ENCODE results near the gene CPLX1. TPM values are rescaled to one million over a fixed set of nuclear protein-coding genes. Genes with fewer than 3 reads are reported as not detected.
A peak's percentile ranks its signal among the peaks of the same experiment; 100 is the strongest.
"Not testable (repeated sequence)": the region's sequence is repeated elsewhere in the genome, so short reads cannot be mapped to it uniquely, and the experiment has no call there.

CPLX1 gene
- polyA plus RNA-seq, 3 donors from 2014 or later, result not detected

DNA sequence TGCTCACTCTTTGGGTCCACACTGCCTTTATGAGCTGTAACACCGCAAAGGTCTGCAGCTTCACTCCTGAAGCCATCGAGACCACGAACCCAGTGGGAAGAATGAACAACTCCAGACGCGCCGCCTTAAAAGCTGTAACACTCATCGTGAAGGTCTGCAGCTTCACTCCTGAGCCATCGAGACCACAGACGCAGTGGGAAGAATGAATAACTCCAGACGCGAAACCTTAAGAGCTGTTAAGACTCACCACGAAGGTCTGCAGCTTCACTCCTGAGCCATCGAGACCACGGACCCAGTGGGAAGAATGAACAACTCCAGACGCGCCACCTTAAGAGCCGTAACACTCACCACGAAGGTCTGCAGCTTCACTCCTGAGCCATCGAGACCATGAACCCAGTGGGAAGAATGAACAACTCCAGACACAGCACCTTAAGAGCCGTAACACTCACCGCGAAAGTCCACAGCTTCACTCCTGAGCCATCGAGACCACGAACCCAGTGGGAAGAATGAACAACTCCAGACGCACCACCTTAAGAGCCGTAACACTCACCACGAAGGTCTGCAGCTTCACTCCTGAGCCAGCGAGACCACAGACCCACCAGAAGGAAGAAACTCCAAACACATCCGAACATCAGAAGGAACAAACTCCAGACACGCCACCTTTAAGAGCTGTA, 51.4 kb downstream of the CPLX1 start:
- DNase-seq; H3K9me3 Mint-ChIP-seq; H3K27me3 Mint-ChIP-seq (ENCODE audit: low read depth in 3 of 3): not testable (repeated sequence)
- Mint-ChIP-seq H3K4me3 (peak overlapping the region; percentile 0 to 67 (median 50)), H3K27ac (peak overlapping the region in 5 of 6 donors; percentile 45 to 84 (median 69)), H3K36me3 (peaks cover 11 to 28% (median 16%) of the 10 kb centered on the region in 3 donors), H3K4me1 (peaks cover 68 to 78% of the 10 kb centered on the region in 2 donors)

DNA sequence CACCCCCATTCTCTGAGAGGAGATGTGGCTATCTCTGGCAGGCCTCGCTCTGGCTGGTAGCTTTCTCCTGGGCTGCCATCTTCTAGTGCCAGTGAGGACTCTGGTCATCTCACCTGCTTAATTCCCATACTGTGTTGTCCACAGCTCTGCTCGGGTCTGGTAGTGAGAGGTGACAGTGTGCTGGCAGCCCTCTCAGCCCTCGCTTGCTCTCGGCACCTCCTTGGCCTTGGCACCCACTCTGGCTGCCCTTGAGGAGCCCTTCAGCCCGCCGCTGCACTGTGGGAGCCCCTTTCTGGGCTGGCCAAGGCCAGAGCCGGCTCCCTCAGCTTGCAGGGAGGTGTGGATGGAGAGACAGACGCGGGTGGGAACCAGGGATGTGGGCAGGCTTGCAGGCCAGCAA, 52.7 kb downstream of the CPLX1 start:
- Mint-ChIP-seq H3K4me3 (no peak overlapping the region), H3K27ac (no peak overlapping the region), H3K9me3 (no peaks in the 10 kb centered on the region), H3K36me3 (peaks cover 13 to 32% (median 14%) of the 10 kb centered on the region in 3 donors), H3K27me3 (ENCODE audit: low read depth in 3 of 3) (peaks cover 0 to 3% (median 0%) of the 10 kb centered on the region in 3 donors), H3K4me1 (peaks cover 69 to 78% of the 10 kb centered on the region in 2 donors)
- no peak for DNase-seq

DNA sequence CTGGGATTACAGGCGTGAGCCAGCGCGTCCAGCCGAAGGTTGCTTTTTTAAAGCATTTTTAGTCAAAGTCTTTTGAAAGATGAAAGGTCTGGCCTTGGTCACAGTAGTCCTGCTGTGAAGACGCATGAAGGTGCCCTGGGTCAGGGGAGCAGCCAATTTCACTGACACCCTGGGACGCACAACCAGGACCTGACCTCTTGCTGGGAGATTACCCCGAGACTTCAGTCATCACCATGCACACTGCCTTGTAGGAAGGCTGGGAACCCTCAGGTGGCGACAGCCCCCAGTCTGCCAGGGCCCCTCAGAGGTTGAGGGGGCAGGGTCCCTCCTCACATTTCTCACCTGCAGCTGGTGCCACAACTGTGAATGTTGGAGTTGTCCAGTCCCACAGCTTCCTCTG, 53.2 kb downstream of the CPLX1 start:
- Mint-ChIP-seq H3K36me3 (peaks cover 12 to 32% (median 13%) of the 10 kb centered on the region in 3 donors), H3K4me1 (peaks cover 67 to 77% of the 10 kb centered on the region in 2 donors), H3K9me3 (no peaks in the 10 kb centered on the region), H3K4me3 (no peak overlapping the region), H3K27me3 (ENCODE audit: low read depth in 3 of 3) (peaks cover 0 to 3% (median 0%) of the 10 kb centered on the region in 3 donors), H3K27ac (peak overlapping the region in 4 of 6 donors; percentile 7 to 46 (median 20))
- DNase-seq, result no peak

DNA sequence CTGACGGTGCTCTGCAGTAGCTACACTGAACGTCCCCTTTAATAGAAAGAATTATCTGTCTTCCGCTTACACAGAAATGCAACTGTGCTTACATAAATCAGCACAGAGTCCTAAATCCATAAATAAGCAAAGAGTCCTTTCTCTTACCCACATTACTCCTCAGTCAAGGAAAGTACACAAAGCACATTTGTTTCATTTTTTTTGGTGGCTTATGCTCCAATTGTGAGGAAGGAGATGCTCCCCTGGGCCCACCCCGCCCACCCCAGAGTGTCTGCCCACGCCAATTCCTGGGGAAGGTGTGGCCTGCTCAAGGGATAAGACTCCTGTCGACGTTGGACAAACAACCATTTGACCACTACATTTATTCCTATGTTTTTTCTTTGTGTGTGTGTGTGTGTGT, 53.8 kb downstream of the CPLX1 start:
- no peak overlapping the region for H3K4me3 Mint-ChIP-seq
- no peak for DNase-seq
- H3K36me3 Mint-ChIP-seq, result peaks cover 14 to 28% (median 18%) of the 10 kb centered on the region in 3 donors
- no peaks in the 10 kb centered on the region for H3K9me3 Mint-ChIP-seq
- H3K27ac Mint-ChIP-seq, result peak overlapping the region in 4 of 6 donors; percentile 13 to 55 (median 36)
- H3K4me1 Mint-ChIP-seq, result peaks cover 64 to 77% of the 10 kb centered on the region in 2 donors
- H3K27me3 Mint-ChIP-seq (ENCODE audit: low read depth in 3 of 3), result peaks cover 0 to 3% (median 2%) of the 10 kb centered on the region in 3 donors

DNA sequence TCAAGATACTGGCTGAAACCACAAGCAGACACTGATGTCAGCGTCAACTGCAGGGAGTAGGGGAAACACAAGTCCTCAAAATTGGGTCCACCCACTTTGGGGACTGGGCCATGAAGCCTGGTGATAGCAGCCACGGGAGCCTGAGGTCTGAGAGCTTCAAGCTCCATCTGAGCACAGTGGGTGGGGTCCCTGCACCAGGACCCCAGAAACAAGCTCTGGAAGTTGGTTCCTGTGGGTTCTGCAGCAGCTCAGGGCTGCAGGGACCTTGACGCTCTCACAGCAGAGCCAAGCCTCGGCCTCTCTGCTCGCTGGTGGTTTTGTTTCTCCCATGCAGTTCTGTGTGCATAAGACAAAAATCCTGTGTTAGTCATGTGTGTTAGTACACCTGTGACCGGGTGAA, 54.5 kb downstream of the CPLX1 start:
- H3K4me3 Mint-ChIP-seq, result no peak overlapping the region
- H3K4me1 Mint-ChIP-seq, result peaks cover 61 to 77% of the 10 kb centered on the region in 2 donors
- H3K36me3 Mint-ChIP-seq, result peaks cover 13 to 23% (median 22%) of the 10 kb centered on the region in 3 donors
- H3K27ac Mint-ChIP-seq, result peak overlapping the region in 1 of 6 donors; percentile 55
- H3K9me3 Mint-ChIP-seq, result no peaks in the 10 kb centered on the region
- DNase-seq, result no peak
- H3K27me3 Mint-ChIP-seq (ENCODE audit: low read depth in 3 of 3), result peaks cover 0 to 3% (median 2%) of the 10 kb centered on the region in 3 donors

DNA sequence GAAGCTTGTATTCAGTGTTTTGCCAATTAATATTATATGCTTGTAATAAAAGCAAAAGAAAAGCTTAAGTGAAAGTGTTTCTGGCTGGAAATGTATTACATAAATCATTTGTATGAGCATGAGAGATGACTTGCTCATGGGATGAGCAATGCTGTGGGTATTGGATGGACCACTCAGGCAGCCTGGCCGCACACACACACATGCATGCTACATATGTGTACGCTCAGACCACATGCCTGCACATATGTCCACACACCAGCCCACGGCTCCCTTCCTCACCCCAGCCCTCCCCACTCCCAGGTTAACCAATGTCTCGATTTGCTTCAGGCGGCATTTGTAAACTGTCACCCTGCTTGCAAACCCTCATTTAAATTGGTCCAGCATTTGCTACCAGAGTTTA, 55.9 kb downstream of the CPLX1 start:
- Mint-ChIP-seq H3K4me1 (peaks cover 53 to 70% of the 10 kb centered on the region in 2 donors), H3K27ac (peak overlapping the region in 2 of 6 donors; percentile 0 to 58), H3K36me3 (peaks cover 17 to 18% (median 18%) of the 10 kb centered on the region in 3 donors), H3K4me3 (no peak overlapping the region), H3K27me3 (ENCODE audit: low read depth in 3 of 3) (peaks cover 0 to 3% (median 2%) of the 10 kb centered on the region in 3 donors), H3K9me3 (no peaks in the 10 kb centered on the region)
- no peak for DNase-seq

DNA sequence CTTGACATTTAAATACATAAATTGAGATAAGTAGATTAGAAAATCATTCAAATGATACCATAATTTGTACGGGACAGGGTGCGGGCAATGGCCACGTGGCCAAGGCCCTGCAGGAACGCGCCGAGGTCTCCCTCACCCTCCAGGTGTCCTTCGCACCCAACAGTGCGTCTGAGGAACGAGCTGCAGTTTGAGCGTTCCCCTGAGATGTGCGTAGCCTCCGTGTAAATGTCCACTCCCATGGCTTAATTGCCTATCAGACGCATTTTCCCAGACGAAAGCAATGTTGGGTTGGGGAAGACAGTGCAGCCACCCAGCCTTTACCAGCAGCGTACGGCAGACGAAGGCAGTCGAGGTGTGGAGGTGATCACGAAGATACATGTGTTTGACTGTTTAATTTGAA, 56.4 kb downstream of the CPLX1 start:
- H3K27ac Mint-ChIP-seq, result peak overlapping the region in 3 of 6 donors; percentile 12 to 68 (median 58)
- H3K4me3 Mint-ChIP-seq, result no peak overlapping the region
- DNase-seq, result no peak
- no peaks in the 10 kb centered on the region for H3K9me3 Mint-ChIP-seq
- peaks cover 13 to 16% (median 15%) of the 10 kb centered on the region in 3 donors for H3K36me3 Mint-ChIP-seq
- peaks cover 0 to 6% (median 3%) of the 10 kb centered on the region in 3 donors for H3K27me3 Mint-ChIP-seq (ENCODE audit: low read depth in 3 of 3)
- peaks cover 50 to 70% of the 10 kb centered on the region in 2 donors for H3K4me1 Mint-ChIP-seq

DNA sequence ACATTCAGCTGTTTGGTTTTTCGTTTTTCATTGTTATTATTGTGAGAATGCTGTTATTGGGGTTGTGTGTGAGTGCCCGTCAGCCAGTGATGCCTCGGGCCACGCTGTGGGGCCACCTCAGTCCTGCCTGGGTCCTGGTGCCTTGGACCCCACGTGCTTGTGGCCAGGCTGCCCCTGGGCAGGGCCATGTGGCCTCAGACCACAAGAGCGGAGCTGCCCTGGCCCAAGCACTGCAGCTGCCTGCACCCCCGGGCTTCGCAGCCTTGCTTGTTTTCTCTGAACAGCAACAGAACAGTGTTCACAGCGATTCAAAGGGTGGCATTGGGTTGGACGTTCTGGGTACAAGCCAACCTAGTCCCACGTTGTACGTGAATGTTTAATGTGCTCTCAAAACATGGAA, 56.9 kb downstream of the CPLX1 start:
- Mint-ChIP-seq H3K36me3 (peaks cover 7 to 15% (median 12%) of the 10 kb centered on the region in 3 donors), H3K4me3 (no peak overlapping the region), H3K9me3 (no peaks in the 10 kb centered on the region), H3K4me1 (peaks cover 45 to 66% of the 10 kb centered on the region in 2 donors), H3K27ac (no peak overlapping the region), H3K27me3 (ENCODE audit: low read depth in 3 of 3) (peaks cover 0 to 6% (median 3%) of the 10 kb centered on the region in 3 donors)
- no peak for DNase-seq

DNA sequence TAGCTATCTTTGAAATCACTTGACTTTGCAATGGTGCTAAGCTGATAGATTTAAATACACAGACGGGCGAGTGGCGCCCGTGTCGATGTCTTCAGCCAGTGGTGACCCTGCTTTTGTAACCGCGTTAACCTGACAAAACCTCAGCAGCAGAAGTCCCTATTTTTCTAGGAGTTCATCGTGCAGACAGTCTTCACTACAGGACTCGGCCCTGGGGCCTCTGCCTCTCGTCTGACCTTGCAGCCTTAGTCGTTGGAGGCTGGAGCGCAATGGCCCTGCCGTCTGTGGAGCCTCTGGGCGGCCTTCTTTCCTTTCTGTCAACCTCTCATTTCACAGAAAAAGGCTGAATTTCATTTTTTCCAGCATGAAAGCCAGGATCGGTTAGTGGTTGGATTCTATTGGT, 57.9 kb downstream of the CPLX1 start:
- Mint-ChIP-seq H3K9me3 (no peaks in the 10 kb centered on the region), H3K27ac (no peak overlapping the region)
- DNase-seq, result no peak

DNA sequence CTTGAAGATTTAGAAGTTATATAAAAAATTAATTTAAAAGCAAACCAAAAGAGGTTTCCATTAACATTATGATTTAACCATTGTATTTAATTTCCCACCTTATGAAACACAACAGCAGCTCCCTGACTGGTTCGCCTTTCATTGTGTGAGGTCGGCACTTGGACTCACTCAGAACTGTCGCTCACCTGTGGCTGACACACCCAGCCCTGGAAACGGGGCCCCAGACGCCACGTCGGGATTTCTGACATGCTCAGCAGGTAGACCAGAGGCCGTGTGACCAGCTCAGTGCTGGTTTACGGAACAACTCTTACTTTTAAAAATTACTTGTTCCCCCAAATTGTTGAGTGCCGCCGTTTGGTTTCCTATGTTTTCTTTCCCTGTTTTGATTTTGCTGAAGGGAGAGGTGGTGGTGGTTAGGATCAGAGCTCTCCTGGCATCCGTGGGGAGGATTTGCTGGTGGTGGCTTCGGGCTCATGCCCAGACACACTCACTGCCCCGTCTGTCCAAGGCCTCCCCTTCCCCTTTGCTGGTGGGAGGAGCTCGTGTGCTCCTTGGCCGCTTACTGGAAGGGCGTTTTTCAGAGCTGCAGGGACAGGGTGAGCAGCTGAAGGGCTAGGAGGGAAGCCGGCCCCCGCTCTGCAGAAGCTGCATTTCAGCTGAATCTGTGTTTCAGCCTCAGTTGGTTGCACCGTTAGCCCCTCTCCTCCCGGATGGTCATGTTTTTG, 59.2 kb downstream of the CPLX1 start:
- peaks cover 34 to 74% of the 10 kb centered on the region in 2 donors for H3K4me1 Mint-ChIP-seq
- peaks cover 6 to 15% (median 12%) of the 10 kb centered on the region in 3 donors for H3K36me3 Mint-ChIP-seq

More for the DNA sequence above, 57.9 kb downstream of the CPLX1 start:
- H3K27me3 Mint-ChIP-seq (ENCODE audit: low read depth in 3 of 3), result peaks cover 0 to 8% (median 3%) of the 10 kb centered on the region in 3 donors
- H3K4me1 Mint-ChIP-seq, result peaks cover 39 to 71% of the 10 kb centered on the region in 2 donors
- peaks cover 6 to 15% (median 12%) of the 10 kb centered on the region in 3 donors for H3K36me3 Mint-ChIP-seq
- H3K4me3 Mint-ChIP-seq, result no peak overlapping the region

DNA sequence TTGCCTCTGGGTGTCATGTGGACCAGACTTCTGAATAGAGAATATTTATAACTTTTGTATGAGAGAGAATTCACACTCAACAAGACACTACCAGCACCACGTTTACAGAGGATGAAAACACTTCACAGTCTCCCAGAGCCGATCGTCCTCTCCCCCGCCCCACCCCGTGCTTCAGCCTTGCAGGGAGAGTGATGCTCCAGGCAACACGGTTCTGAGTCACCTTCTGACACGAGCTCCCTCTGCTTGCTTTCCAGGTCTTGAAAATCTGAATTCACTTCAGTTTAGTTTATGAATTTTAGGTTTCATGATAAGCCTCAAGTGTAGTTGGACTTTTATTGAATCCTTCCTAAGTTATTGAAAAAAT, 59.8 kb downstream of the CPLX1 start:
- peaks cover 11 to 15% (median 12%) of the 10 kb centered on the region in 3 donors for H3K36me3 Mint-ChIP-seq
- H3K27ac Mint-ChIP-seq, result peak overlapping the region in 3 of 6 donors; percentile 33 to 53 (median 43)
- peaks cover 0 to 8% (median 4%) of the 10 kb centered on the region in 3 donors for H3K27me3 Mint-ChIP-seq (ENCODE audit: low read depth in 3 of 3)
- DNase-seq, result no peak
- H3K4me3 Mint-ChIP-seq, result no peak overlapping the region
- H3K9me3 Mint-ChIP-seq, result no peaks in the 10 kb centered on the region
- H3K4me1 Mint-ChIP-seq, result peaks cover 33 to 77% of the 10 kb centered on the region in 2 donors

More for the DNA sequence above, 59.2 kb downstream of the CPLX1 start:
- DNase-seq, result no peak
- H3K4me3 Mint-ChIP-seq, result no peak overlapping the region
- no peaks in the 10 kb centered on the region for H3K9me3 Mint-ChIP-seq
- H3K27me3 Mint-ChIP-seq (ENCODE audit: low read depth in 3 of 3), result peaks cover 0 to 8% (median 4%) of the 10 kb centered on the region in 3 donors
- H3K27ac Mint-ChIP-seq, result peak overlapping the region in 2 of 6 donors; percentile 13 to 79

DNA sequence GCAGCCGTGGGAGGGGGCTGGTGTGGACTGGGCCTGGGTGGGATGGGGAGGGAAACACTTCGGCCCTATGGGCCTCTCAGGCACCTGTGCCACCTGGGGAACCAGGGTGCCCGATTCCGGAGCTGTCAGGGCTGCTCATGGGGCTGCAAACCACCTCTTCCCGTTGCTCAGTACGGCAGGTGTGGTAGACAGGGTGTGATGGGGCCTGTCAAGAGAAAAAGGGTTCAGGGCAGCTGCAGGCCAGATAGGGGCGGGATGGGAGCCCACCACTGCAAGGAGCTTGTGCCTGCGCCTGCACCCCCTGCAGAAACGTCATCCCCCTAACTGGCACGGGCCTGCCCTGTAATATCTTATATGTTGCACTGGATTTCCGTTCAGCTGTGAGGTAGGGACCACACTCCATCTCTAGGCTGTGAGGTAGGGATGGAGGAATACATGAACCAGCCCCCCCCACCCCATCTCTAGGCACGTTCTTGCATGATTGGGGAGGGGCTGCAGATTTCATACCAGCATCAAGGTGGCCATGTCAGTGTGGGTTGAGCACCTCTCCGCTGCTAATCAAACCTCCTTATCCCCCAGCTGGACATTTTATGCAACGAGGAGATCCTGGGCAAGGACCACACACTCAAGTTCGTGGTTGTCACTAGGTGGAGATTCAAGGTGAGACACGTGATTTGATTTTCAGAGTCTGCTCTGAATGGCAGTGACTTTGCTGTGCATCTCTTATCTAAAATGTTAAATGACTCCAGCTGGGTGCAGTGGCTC, 61.3 kb downstream of the CPLX1 start:
- H3K4me1 Mint-ChIP-seq, result peaks cover 32 to 79% of the 10 kb centered on the region in 2 donors
- H3K4me3 Mint-ChIP-seq, result peak overlapping the region in 1 of 5 donors; percentile 19
- H3K27ac Mint-ChIP-seq, result peak overlapping the region in 5 of 6 donors; percentile 25 to 87 (median 53)
- no peaks in the 10 kb centered on the region for H3K9me3 Mint-ChIP-seq
- no peak for DNase-seq
- peaks cover 0 to 5% (median 4%) of the 10 kb centered on the region in 3 donors for H3K27me3 Mint-ChIP-seq (ENCODE audit: low read depth in 3 of 3)
- H3K36me3 Mint-ChIP-seq, result peaks cover 12 to 18% (median 17%) of the 10 kb centered on the region in 3 donors

DNA sequence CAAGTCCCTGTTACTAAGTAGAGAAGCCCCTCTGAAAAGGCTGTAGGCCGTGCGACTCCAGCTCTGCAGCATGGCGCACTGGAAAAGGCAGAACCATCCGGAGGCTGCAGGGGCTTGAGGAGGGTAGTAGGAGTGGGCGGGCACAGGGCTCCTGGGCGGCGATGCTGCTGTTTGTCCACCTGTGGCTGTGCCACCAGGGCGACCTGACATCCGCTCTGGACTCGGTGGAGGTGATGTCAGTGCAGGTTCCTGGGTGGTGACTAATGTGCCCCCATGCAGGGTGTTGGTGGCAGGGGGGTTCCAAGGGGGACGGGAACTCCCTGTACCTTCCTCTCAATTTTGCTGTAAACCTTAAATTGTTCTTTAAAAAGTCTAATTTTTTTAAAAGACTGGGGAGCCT, 62.0 kb downstream of the CPLX1 start:
- DNase-seq, result no peak
- Mint-ChIP-seq H3K27ac (peak overlapping the region in 3 of 6 donors; percentile 22 to 87 (median 49)), H3K27me3 (ENCODE audit: low read depth in 3 of 3) (peaks cover 0 to 5% (median 4%) of the 10 kb centered on the region in 3 donors), H3K4me1 (peaks cover 25 to 72% of the 10 kb centered on the region in 2 donors), H3K9me3 (no peaks in the 10 kb centered on the region), H3K36me3 (peaks cover 12 to 14% (median 12%) of the 10 kb centered on the region in 3 donors), H3K4me3 (peak overlapping the region in 1 of 5 donors; percentile 21)

Measured in immature natural killer cell (primary cell).